Glomerular visceral epithelial cell (primary cell): ENCODE data around the gene MRPL11.
"Not testable (repeated sequence)": the region's sequence is repeated elsewhere in the genome, so short reads cannot be mapped to it uniquely, and the experiment has no call there.

Source experiments
- DNase-seq: peaks from one replicate; pipeline ENCODE4 v3.0.0-alpha.2; 2016; ENCODE audit errors: extremely low spot score

MRPL11 gene

GRCh38 chr11:66467034-66467659 lies 28.5 kb upstream of the MRPL11 start:
- DNase-seq: peak; percentile 41

DNA sequence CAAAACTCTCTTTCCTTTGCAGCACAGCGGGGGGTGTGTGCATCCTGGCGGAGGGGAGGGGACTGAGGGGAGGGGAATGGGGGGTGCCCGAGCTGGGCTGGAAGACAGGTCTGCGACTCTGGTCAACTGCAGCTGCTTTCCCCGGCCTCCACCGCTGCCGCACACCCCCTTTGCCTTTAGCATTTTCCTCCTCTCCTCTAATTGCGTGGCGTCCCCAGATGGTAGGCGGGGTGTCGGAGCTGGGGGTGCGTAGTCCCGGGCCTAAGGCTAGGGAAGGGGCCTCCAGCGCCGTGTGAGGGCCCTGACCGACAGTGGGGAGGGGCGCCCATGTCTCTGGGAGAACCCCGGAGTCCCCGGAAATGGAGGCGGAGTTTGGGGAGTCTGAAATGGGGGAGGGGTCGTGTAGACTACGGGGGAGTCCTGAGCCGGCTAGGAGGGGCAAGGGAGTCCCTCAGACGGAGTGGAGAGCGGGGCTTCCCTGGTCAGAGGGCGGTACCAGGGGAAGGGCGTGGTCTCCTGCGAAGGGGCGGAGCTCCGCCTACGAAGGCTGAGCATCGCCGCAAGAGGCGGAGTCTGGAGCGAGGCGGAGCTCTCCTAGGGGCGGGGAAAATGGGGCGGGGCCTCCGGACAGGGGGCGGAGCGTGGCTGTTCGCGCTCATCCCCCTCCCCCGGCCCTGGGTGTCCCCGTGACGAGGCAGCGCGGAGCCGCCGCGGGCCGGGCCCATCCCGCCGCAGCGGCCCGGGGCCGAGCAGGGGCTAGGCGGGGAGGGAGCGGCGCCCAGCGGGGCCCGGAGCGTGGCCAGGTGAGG lies 27.8 kb upstream of the MRPL11 start, which contains the start of gene PELI3:
Gene PELI3 (plus strand): TSS at position 681 of the 809 bp plus-strand sequence. CDS start 1,224 bp downstream, outside the sequence.
- DNase-seq: peak; percentile 90

- no peak for DNase-seq
These were observed 27.0 kb upstream of the MRPL11 start for GRCh38 chr11:66465373-66466224.

DNA sequence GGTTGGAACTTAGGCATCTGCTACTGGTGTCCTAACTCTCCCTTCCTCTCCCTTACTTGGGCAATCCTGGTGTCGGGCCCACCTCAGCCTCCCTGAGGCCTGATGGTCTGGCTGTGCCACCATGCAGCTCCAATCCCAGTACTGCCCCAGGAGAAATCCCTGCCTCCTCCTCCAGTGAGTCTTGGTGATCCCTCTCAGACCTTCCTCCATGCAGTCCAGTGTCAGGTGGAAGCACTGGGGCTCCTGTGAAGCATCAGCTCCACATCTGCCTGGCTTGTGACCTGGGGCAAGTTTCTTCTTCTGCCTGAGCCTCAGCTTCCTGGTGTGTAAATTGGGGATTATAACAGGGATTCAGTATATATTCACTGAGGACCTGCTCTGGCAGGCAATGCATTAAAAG lies 26.3 kb upstream of the MRPL11 start:
- no peak for DNase-seq

- not testable (repeated sequence) for DNase-seq
These were observed 25.5 kb upstream of the MRPL11 start for GRCh38 chr11:66464116-66464515.

GRCh38 chr11:66462911-66463310 lies 24.3 kb upstream of the MRPL11 start:
- no peak for DNase-seq

DNA sequence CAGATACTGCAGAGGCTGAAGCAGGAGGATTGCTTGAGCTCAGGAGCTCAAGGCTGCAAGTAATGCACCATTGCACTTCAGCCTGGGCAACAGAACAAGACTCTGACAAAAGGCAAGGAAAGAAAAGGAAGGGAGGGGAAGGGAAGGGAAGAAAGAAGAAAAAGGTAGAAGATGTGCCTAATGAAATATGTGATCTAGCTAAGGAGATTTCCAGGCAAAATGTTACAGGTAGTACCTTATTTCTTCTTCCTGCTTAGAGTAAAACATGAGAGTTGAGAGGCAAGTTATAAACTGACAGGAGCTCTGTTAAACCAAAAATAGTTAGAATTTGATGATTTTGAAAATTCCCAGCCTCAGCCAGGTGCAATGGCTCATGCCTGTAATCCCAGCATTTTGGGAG lies 23.4 kb upstream of the MRPL11 start:
- DNase-seq: no peak

DNA sequence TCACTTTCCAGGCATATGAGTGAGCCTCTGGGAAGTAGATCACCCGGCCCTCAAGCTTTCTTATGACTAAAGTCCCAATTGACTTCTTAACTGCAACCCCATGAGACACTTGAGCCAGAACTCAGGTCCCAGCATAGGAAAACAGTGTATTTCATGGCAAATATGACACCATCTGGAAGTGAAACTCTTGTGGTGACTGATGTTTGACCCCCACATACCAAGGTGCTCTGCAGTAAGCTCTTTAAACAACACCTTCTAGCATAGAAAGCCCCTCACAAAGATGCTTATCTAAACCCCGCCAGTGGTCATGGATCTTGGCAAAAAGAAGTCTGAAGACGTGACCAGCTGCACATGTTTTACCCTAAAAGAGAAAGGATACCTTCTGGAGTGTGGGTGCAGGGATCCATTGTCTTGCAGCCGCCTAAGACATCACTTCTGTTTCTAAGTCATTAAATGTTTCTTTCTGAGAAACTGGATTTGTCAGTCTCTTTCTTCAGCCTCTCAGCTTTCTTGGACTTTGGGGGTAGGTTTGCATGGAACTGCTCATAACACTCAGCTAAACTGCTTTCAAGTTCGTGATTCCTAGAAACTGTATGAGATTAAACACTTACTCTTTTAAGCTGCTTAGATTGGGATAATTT lies 20.6 kb upstream of the MRPL11 start:
- no peak for DNase-seq

DNA sequence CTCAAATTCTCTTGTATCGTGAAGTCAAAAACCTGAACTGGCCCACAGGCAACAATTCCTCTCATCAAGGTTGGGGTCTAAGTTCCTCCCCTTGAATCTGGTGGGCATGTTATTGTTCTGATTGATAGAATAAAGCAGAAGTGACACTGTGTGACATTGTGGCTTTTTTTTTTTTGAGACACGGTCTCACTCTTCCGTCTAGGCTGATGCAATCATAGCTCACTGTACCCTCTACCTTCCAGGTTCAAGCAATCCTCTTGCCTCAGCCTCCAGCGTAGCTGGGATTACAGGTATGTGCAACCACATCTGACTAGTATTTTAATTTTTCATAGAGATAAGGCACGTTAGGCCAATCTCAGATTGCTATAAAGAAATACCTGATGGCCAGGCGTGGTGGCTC lies 19.2 kb upstream of the MRPL11 start:
- DNase-seq: no peak

GRCh38 chr11:66454828-66455227 lies 16.2 kb upstream of the MRPL11 start:
- DNase-seq: no peak

- DNase-seq: no peak
These were observed 15.6 kb upstream of the MRPL11 start for GRCh38 chr11:66454247-66454646.

DNA sequence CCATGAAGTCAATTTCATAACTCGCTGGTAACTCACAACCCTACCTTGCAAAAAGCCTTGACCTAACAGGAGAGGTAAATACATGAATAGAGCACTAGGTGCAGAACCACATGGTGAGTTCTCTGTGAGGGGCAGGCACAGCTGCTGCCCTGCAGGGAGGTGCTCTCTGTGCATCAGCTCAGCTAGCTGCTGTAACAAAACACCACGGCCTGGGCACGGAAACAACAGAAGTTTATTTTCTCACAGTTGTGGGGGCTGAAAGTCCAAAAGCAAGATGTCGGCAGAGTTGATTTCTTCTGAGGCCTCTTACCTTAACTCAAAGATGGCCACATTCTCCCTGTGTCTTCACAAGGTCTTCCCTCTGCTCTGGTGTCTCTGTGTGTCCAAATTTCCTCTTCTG lies 13.0 kb upstream of the MRPL11 start:
- no peak for DNase-seq

- no peak for DNase-seq
These were observed 11.9 kb upstream of the MRPL11 start for GRCh38 chr11:66450560-66450959.

DNA sequence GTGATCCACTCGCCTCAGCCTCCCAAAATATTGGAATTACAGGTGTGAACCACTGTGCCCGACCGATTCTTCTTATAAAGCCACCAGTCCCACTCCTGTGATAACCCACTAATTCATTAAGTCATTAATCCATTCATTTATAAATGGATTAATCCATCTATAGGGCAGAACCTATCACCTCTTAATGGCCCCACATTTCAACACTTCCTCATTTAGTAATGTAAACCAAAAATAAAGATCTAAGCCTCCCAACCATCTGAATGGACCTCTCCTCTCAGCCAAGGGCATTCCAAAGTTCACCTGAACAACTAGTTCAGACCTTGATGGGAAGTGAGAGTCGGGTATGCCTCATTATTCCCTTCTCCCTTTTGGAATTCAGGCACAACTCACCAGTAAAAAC lies 9.9 kb upstream of the MRPL11 start:
- no peak for DNase-seq

GRCh38 chr11:66447012-66447411 lies 8.4 kb upstream of the MRPL11 start:
- no peak for DNase-seq

DNA sequence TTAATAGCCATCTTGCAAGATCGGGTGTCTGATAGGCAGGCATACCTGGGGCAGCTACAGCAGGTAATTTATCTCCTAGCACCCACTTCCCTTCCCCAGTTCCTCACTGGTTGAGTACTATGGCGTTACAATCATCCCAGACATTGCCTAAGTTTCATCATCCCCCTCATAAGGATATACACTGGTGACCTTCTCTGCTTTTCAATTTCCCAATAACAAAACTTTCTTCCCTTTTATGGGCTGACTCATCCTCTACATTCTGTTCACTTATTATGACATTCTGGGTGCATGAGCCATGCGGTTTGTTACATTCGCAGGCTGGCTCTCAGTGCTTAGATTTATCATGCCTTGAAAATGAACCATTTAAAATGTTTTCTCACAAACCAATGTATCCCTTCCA lies 5.0 kb upstream of the MRPL11 start:
- peak; percentile 31 for DNase-seq

GRCh38 chr11:66440940-66441282 lies 2.3 kb upstream of the MRPL11 start:
- DNase-seq: not testable (repeated sequence)

DNA sequence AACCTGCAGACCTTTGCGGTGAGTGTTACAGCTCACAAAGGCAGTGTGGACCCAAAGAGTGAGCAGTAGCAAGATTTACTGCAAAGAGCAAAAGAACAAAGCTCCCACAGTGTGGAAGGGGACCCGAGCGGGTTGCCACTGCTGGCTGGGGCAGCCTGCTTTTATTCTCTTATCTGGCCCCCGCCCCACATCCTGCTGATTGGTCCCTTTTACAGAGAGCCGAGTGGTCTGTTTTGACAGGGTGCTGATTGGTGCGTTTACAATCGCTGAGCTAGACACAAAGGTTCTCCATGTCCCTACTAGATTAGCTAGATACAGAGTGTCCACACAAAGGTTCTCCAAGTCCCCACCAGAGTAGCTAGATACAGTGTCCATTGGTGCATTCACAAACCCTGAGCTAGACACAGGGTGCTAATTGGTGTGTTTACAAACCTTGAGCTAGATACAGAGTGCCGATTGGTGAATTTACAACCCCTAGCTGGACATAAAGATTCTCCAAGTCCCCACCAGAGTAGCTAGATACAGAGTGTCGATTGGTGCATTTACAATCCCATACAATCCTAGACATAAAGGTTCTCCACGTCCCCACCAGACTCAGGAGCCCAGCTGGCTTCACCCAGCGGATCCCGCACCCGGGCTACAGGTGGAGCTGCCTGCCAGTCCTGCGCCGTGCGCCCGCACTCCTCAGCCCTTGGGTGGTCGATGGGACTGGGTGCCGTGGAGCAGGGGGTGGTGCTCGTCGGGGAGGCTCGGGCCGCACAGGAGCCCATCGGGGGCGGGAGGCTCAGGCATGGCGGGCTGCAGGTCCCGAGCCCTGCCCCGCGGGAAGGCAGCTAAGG lies 1.7 kb upstream of the MRPL11 start:
- DNase-seq: not testable (repeated sequence)

DNA sequence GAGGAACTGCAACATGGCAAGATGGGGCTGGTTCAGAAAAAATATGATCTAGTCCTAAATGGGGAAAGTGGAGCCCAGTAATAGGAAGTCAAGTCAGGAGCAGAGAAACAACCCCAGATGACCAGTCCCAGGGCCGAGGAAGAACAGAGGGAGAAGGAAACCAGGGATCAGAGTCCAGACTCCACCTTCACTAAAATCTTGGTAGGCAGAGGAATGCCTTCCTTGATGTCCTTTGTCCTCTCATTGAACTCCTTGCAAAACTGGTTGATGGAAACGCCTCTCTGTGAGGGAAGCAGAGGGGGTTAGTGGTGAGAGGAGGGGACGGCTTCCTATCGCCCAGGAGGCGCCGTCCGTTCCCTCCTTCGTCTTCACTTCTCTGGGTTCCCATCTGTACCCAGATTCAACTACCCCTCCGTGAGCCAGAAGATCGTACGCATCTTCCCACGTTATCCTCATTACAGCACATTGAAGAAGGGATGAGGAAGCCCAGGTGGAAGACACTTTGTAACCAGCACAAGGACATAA lies 607 bp downstream of the MRPL11 start:
- no peak for DNase-seq

DNA sequence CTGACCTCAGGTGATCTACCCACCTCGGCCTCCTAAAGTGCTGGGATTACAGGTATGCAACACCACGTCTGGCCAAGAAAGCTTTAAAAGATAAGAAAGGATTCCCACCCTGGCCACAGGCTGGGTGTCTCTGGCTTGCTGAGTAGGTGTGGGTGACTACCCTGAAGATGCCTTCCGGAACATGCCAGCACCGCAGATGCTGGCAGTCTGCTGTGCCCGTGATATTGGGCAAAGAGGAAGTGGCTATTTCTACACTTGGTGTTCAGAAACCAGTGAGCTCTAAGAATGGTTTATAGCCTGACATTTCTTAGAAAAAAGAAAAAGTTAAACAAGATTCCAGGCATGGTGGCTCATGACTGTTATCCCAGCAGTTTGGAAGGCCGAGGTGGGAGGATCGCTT lies 6.1 kb downstream of the MRPL11 start:
- DNase-seq: no peak

DNA sequence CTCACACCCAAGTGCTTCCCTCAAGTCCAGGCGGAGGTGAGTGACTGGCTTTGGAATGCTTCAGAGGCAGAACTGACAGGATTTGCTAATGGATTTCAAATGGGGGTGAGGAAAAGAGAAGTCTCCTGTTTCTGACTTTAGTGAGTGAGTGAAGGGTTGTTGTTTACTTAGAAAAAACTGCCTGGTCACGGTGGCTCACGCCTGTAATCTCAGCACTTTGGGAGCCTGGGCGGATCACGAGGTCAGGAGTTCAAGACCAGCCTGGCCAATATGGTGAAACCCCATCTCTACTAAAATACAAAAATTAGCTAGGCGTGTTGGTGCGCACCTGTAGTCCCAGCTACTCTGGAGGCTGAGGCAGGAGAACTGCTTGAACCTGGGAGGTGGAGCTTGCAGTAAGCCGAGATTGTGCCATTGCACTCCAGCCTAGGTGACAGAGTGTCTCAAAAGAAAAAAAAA lies 6.7 kb downstream of the MRPL11 start:
- not testable (repeated sequence) for DNase-seq
